Measurements from ENCODE around the gene AASDHPPT.

DNA sequence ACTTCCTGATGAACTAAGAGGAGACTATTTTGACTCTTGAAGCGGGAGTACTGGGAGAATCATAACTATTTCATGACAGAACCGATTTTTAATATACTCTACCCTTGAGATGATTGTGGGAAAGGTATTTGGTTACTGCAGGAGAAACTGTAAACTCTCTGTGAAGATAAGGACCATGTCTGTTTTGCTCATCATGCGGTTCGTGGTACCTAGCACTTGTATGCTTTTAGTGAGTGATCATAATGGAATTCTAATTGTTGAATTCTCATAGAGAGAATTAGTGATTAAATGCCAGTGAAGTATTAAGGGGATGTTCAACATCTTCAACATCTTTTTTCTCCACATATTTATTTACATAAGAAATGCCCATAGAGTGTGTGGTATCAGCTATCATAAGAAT lies 11.4 kb downstream of the AASDHPPT start:
- TF ChIP-seq, protein P1, sequence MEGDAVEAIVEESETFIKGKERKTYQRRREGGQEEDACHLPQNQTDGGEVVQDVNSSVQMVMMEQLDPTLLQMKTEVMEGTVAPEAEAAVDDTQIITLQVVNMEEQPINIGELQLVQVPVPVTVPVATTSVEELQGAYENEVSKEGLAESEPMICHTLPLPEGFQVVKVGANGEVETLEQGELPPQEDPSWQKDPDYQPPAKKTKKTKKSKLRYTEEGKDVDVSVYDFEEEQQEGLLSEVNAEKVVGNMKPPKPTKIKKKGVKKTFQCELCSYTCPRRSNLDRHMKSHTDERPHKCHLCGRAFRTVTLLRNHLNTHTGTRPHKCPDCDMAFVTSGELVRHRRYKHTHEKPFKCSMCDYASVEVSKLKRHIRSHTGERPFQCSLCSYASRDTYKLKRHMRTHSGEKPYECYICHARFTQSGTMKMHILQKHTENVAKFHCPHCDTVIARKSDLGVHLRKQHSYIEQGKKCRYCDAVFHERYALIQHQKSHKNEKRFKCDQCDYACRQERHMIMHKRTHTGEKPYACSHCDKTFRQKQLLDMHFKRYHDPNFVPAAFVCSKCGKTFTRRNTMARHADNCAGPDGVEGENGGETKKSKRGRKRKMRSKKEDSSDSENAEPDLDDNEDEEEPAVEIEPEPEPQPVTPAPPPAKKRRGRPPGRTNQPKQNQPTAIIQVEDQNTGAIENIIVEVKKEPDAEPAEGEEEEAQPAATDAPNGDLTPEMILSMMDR (IDR thresholded peaks at IDR 0.05; ENCODE audit: low read length), result no peak
- no peak for TF ChIP-seq EZH2 (IDR thresholded peaks at IDR 0.05; ENCODE audit: borderline replicate concordance, low read length)

Data from OCI-LY1 (cell line).